Stimulated activated CD4-positive, alpha-beta T cell treated with anti-CD3 and anti-CD28 coated beads, Interleukin-4, amount 100 ng/mL, for 48 hours (primary cell): ENCODE results near the gene OR5AS1.
"Not testable (repeated sequence)": the region's sequence is repeated elsewhere in the genome, so short reads cannot be mapped to it uniquely, and the experiment has no call there.

Experiments used
- DNase-seq, 2 donors: peaks; one replicate each; pipeline ENCODE4 v3.0.0-alpha.2; 2020; ENCODE audit warnings: low read depth in 2 of 2

OR5AS1 gene

DNA sequence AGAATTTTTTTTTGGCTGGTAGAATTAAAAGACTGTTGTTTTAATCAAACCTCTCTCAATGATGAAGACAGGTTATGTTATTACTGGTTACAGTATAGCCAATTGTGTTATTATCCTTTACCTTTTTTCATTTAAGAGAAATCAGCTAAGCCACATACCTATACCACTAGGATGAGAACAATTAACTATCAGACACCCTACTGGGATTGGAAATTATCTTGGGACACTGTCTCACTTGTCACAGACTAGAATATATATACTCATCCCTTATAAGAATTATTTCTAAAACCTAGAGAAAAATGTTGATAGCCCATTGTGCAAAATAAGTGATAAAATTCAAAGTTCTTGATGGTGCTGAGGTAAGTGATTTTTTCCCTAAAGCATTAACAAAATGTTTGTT is at the start of gene OR5AS1:
Gene OR5AS1 (plus strand): TSS at position 301 of the 400 bp plus-strand sequence. CDS start 2,765 bp downstream, outside the sequence.
- DNase-seq: no peak

DNA sequence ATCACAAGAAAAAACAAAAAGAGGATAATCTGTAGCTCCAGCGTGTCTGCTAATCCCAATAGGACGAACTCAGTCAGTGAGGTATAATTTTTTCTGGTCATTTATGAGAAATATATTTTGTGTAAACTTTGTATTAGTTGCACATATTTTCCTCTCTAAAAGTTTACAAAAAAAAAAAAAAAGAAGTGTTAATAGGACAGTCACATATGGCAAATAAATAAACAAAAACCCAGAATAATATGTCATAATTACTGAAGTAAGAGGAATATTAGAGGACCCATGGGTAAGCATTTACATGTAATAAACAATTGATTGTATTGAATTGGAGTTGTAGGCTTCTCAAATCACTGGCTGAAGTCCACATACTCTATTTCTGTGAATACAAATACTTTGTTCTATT is 32.9 kb upstream of the OR5AS1 start, which contains the start of gene OR5F1:
Gene OR5F1 (minus strand): TSS at position 101 of the 400 bp plus-strand sequence. CDS start 0 bp downstream, at position 101.
- no peak for DNase-seq

DNA sequence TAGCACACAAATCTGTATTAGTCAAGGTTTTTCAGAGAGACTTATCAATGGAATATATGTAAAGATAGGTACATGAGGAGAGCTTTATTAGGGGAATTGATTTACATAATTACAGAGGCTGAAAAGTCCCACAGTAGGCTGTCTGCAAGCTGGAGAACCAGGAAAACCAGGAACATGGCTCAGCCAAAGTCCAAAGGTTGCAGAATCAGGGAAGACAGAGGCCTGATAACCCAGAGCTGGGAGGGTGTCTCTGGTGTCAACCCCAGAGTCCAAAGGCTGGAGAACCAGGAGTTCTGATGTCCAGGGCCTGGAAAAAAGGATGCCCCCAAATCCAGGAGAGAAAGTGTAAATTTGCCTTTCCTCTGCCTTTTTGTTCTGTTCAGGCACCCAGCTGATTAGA is 16.7 kb upstream of the OR5AS1 start:
- no peak for DNase-seq

DNA sequence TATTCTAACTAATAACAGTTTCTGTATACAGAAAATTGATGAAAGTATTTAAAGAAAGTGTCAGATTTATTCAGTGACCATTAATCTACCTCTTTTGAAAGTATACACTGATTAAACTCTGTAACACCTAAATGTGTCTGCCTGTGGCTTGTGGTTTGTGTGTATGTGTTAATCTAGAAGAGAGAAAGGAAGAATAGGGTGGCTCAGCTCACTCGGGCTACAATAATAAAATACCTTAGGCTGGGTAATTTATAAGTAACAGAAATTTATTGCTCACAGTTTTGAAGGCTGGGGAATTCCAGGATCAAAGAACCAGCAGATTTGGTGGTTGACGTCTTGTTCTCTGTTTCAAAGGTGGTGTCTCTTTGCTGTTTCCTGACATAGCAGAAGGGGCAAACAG is 13.6 kb upstream of the OR5AS1 start:
- DNase-seq: no peak

DNA sequence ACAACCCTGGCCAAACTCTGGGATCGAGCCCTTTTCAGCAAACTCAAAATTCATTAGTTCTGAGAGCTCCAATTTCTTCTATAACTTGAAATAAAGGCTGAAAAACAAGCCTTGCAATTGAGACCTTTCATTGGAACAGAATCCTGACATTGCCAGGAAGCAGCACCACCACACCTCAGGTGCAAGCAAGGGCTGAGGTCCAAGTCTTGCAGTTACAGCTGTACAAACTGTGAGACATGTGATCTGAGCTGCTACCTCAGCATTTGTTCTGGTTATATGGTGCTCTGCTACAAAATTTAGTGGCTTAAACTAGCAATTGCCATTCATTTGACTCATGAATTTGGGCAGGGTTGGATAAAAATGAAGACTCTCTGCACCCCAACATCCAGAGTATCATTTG is 18.1 kb downstream of the OR5AS1 start:
- DNase-seq: no peak

DNA sequence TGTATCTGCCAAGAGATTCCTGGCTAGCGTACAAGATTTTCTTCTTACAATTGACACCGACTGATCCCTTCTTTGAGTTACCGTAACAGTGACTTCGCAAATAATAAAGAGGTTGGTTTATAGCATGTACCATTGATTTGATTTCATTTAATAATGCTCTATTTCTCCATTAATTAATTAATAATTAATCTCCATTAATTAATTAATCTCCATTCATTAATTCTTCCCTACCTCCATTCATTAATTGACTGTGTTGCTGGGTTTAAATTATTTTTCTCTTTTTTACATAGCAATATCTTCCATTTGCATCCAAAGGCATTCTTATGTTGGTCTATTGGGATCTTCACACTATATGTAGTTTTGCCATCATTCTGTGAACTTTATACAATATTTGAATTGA is 21.0 kb downstream of the OR5AS1 start:
- no peak for DNase-seq

DNA sequence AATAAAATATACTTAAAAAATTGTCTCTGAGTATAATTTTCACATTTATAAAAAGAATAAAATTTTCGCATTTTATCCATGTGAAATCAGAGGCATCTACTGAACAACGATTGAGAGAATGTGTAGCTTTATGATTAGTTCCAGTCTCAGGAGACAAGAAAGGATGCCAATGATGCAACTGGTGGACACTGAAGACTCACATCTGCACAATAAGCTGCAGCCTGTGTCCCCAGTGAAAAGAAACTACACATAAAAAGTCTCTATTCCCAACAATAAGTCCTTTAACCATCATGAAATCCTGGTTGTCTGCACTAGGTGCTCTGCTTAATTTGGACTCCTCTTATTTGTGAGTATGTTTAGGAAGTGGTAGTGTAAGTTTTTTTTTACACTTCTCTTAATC is 22.0 kb downstream of the OR5AS1 start:
- no peak for DNase-seq

DNA sequence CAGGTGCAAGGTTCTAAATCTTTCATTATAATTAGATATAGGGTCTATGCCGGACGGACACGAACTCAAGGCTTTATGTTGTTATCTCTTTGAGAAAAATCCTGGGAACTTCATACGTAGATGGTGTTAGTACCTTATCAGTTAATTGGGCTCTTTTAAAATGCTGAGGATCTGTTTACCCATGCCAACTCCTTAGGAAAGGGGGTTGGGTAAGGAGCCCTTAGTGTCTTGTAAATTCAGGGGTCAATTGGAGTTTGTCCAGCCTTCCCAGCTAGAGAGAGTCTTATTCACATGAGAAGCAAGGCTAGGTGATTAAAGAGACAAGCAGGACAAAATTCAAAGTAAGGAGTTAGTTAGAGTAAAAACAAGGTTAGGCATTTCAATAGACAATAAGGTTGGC is 28.9 kb downstream of the OR5AS1 start:
- DNase-seq: not testable (repeated sequence)

DNA sequence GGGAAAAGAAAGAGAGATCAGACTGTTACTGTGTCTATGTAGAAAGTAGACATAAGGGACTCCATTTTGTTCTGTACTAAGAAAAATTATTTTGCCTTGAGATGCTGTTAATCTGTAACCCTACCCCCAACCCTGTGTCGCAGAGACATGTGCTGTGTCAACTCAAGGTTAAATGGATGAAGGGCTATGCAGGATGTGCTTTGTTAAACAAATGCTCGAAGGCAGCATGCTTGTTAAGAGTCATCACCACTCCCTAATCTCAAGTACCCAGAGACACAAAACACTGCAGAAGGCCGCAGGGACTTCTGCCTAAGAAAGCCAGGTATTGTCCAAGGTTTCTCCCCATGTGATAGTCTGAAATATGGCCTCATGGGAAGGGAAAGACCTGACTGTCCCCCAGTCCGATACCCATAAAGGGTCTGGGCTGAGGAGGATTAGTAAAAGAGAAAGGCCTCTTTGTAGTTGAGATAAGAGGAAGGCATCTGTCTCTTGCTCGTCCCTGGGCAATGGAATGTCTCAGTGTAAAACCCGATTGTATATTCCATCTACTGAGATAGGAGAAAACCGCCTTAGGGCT is 30.3 kb downstream of the OR5AS1 start:
- not testable (repeated sequence) for DNase-seq

DNA sequence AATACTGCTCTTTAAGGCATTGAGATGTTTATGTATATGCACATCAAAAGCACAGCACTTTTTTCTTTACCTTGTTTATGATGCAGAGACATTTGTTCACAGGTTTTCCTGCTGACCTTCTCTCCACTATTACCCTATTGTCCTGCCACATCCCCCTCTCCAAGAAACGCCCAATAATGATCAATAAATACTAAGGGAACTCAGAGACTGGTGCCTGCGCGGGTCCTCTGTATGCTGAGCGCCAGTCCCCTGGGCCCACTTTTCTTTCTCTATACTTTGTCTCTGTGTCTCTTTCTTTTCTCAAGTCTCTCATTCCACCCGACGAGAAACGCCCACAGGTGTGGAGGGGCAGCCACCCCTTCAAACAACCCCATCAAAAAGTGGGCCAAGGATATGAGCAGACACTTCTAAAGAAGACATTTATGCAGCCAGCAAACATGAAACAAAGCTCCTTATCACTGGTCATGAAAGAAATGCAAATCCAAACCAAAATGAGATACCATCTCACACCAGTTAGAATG is 30.9 kb downstream of the OR5AS1 start:
- DNase-seq: not testable (repeated sequence)

DNA sequence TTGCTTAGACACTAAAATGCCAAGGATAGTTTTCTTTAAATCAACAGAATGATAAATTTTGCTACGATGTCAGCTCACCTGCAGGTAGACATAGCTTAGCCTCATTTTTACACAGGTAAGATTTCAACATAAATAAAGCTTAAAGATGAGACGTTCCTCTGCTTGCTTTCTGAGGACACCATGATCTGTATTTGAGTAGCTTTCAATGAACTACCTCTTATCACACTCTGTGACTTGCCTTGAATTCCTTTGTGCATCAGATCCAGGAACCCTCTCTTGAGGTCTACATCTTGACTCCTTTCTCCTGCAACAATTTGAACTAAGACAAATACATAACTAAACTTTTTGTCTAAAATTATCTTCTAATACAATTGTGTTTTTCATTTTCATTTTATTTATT is 39.5 kb downstream of the OR5AS1 start:
- no peak for DNase-seq
